SK-N-MC (cell line): ENCODE measurements around the gene LOXL1.

ENCODE experiments used
- EZH2 ChIP-seq: fragments of 200-600 bp; sonication (generic); IDR thresholded peaks from one replicate; pipeline ENCODE4 v1.6.1; 2017; ENCODE audit warnings: antibody characterized with exemption
- POLR2AphosphoS5 ChIP-seq: IDR thresholded peaks from 2 replicates; pipeline ENCODE4 v1.6.1; 2012; ENCODE audit warnings: mild to moderate bottlenecking, low read depth, low read length, borderline replicate concordance

DNA sequence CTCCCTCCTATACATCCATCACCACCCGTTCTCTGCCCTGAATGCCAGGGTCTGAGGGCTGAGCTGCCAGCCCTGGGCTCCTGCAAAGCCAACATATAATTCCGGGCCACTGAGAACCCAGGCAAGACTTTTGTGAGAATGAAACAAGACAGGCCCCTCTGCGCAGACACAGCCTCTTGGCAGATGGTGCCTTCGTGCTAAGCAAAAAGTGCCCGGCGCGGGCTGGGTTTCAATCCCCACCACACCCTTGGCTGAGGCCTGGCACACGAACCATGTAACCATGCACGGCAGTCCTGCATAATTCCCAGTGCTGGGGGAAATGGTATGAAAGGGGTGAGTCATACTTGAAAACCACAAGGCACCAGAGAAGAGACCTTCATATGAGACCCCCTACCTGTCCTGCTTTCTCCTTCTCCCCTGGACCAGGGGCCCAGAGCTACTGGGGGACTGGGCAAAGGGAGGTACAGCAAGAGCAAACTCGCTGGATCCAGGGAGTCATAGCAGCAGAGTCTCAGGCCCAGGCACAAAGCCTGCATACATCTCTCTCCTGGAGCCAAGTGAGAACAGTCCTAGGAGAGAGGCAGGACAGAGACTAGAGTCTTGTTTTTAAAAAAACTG lies 26.1 kb upstream of the LOXL1 start:
- no peak for TF ChIP-seq EZH2
- no peak for TF ChIP-seq POLR2AphosphoS5
